GM10266 (cell line): Measurements from ENCODE around the gene CLCA2.

ENCODE experiments used
- DNase-seq: peaks from one replicate; pipeline ENCODE4 v3.0.0; 2012; ENCODE audit errors: extremely low spot score
- CTCF ChIP-seq: IDR thresholded peaks from 2 replicates; pipeline ENCODE4 v1.5.1; 2012; ENCODE audit warnings: mild to moderate bottlenecking, low read depth; ENCODE audit not compliant: control insufficient read depth, insufficient read depth; ENCODE audit errors: missing control alignments

CLCA2 gene

GRCh38 chr1:86423873-86424272 is at the start of gene CLCA2:
CLCA2 (plus strand) TSS chr1:86424171; CDS start chr1:86424248, 77 bp downstream.
- DNase-seq = no peak
- TF ChIP-seq CTCF = no peak

- no peak for TF ChIP-seq CTCF
- no peak for DNase-seq
Observed at GRCh38 chr1:86375688-86376087, 48.3 kb upstream of the CLCA2 start.

GRCh38 chr1:86377341-86377740 is 46.6 kb upstream of the CLCA2 start:
- no peak for TF ChIP-seq CTCF
- no peak for DNase-seq

- DNase-seq = no peak
- TF ChIP-seq CTCF = no peak
Observed at GRCh38 chr1:86378813-86379212, 45.2 kb upstream of the CLCA2 start.

DNA sequence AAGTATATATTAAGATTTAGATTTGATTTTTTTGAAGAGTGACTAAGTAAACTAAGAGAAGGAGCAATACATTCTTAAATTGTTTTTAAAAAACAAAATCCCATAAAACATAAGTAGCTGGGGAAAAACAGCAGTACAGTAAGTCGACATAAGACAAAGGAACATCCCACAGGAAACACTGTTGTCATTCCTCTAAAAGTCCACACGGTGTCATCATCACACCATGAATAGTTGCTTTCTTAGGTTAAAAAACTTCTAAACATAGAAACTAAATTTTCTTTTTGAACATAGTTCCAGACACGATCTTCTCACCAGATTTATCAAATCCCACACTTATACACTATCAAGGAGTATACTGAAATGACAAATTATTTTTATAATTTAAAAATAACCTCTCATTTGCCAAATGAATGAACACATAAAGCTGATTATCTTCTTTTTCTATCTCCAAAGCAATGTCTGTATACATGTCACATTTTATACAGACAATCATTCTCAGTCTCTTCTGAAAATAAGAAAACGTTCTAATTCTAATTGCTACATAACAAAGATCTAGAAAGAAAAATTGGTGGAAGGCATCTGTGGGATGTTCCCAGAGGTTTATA is 43.6 kb upstream of the CLCA2 start:
- DNase-seq = peak; percentile 29
- peak; percentile 69 for TF ChIP-seq CTCF

DNA sequence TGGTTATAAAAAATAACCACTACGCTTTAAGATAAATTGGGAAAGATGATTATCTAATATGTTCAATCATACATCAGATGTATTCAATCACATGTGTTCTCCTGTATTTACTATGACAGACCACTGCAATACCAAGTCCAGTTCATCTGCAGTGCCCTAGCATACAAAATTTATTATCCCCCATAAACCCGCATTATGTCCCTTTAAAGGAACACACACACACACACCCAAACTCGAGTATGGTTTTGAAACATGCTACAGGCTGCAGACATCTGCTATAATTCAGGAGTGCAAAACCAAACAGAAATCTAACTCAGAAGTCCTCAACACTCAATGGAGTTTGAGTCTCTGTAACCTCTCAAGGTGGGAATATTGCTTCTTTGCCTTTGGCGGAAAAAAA is 42.7 kb upstream of the CLCA2 start:
- no peak for DNase-seq
- no peak for TF ChIP-seq CTCF

DNA sequence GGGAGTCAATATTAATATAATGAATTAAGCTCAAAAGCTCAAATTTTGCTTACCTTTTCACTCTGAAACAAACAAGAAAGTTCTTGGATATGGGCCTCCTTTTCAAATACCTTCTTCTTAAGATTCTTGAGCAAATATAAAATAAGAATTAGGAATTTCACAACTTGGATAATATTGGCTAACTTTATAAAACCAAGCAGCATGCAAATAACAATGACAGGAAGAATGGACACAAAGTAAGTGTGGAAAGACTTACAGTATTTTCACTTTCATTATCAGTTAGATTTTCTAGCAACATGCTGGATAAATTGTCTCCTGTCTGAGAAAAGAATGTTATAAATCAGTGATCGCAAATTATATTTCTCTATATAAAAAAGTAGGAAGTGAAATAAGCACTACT is 41.1 kb upstream of the CLCA2 start:
- no peak for DNase-seq
- TF ChIP-seq CTCF = no peak
